ENCODE measurements around the gene GNA15.

- TF ChIP-seq POLR2A (IDR thresholded peaks at IDR 0.05) (no peak), CTCF (IDR thresholded peaks at IDR 0.05) (no peak)
Observed at GRCh38 chr19:3097442-3097871, 38.4 kb upstream of the GNA15 start.
